Brain microvascular endothelial cell (primary cell): Measurements from ENCODE around the gene CHST15.

Experiments
- DNase-seq: peaks from one replicate; pipeline ENCODE4 v3.0.0-alpha.2; 2020
- H3K27ac ChIP-seq: fragments of 250-450 bp; sonication (Bioruptor Pico); 2 replicates; pipeline ENCODE4 v1.5.1; 2020; ENCODE audit warnings: mild to moderate bottlenecking, moderate library complexity
- H3K27me3 ChIP-seq: fragments of 250-450 bp; sonication (Bioruptor Pico); replicated peaks from 2 replicates; pipeline ENCODE4 v1.5.1; 2020; ENCODE audit warnings: mild to moderate bottlenecking
- H3K36me3 ChIP-seq: fragments of 250-450 bp; sonication (Bioruptor Pico); replicated peaks from 2 replicates; pipeline ENCODE4 v1.5.1; 2020; ENCODE audit warnings: mild to moderate bottlenecking
- H3K4me3 ChIP-seq: 2 replicates; pipeline ENCODE4 v1.5.1; 2011; ENCODE audit warnings: low read depth, mild to moderate bottlenecking, control low read depth, low read length, moderate library complexity
- in situ Hi-C: cut with HindIII; loops from 2 replicates; pipeline ENCODE4 v1.10.0; 2017; ENCODE audit warnings: low sequenced_read_pairs, low pct_ligation_motif_present
- TF ChIP-seq, protein P1 (sequence below): IDR thresholded peaks from 2 replicates; pipeline ENCODE4 v1.5.1; 2011; ENCODE audit warnings: low read depth, mild to moderate bottlenecking, moderate library complexity, low read length, control low read depth, inconsistent platforms; ENCODE audit errors: missing control alignments

Gene CHST15

DNA sequence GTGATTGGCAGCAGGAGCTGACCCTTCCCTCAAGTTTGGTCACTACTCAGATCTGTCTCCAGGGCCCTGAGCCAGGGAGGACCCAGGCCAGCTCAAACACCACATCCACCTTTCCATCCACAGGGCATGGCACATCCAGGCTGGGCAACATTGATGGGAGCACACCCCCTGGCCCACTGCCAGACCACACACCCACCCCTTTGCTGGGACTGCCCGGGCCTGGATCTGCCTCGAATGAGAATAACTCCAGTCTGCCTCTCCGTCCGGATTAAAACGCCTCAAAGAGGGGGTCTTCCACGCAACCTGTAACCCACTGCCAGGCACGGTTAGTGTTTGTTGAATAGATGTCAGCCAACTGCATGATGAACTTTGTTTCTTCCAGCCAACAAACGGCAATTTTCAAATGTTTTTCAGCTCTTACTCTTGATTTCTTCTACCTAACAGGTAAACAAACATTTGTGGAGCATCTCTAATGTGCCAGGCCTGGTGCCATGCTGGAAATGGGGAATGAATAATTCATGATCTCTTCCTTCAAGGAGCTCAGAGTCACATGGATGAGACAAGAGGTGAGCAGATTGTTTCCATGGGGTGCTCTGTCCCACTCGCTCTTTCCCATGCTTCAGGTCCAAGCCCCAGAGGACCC, 41.0 kb upstream of the CHST15 start:
- Histone ChIP-seq H3K27ac (no peak overlapping the region), H3K27me3 (no peaks in the 10 kb centered on the region), H3K36me3 (no peaks in the 10 kb centered on the region), H3K4me3 (no peak overlapping the region)
- in situ Hi-C loops: no loop called here
- TF ChIP-seq, protein P1, sequence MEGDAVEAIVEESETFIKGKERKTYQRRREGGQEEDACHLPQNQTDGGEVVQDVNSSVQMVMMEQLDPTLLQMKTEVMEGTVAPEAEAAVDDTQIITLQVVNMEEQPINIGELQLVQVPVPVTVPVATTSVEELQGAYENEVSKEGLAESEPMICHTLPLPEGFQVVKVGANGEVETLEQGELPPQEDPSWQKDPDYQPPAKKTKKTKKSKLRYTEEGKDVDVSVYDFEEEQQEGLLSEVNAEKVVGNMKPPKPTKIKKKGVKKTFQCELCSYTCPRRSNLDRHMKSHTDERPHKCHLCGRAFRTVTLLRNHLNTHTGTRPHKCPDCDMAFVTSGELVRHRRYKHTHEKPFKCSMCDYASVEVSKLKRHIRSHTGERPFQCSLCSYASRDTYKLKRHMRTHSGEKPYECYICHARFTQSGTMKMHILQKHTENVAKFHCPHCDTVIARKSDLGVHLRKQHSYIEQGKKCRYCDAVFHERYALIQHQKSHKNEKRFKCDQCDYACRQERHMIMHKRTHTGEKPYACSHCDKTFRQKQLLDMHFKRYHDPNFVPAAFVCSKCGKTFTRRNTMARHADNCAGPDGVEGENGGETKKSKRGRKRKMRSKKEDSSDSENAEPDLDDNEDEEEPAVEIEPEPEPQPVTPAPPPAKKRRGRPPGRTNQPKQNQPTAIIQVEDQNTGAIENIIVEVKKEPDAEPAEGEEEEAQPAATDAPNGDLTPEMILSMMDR: no peak
- DNase-seq: no peak

DNA sequence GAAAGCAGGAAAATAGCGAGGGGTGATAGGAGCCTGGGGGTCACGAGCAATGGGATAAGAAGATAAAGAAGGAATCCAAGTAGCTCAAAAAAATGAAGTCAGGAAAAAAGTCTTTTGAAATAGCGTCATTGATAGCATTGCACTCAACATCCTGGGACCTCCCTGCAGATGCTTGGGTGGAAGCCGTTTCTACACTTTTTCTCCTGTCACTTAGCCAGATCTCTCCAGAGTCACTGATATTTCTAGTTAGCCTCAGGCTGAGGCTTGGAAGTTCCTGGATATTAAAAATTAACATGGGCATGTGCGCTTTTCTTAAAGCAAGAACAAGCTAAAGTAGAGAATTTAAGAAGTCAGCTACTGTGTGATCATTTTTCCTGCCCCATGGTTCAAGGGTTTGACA, 39.5 kb upstream of the CHST15 start:
- TF ChIP-seq, protein P1: no peak
- H3K27ac ChIP-seq: no peak overlapping the region
- no peak for DNase-seq
- no peak overlapping the region for H3K4me3 ChIP-seq
- in situ Hi-C loops: no loop called here
- no peaks in the 10 kb centered on the region for H3K36me3 ChIP-seq
- no peaks in the 10 kb centered on the region for H3K27me3 ChIP-seq

DNA sequence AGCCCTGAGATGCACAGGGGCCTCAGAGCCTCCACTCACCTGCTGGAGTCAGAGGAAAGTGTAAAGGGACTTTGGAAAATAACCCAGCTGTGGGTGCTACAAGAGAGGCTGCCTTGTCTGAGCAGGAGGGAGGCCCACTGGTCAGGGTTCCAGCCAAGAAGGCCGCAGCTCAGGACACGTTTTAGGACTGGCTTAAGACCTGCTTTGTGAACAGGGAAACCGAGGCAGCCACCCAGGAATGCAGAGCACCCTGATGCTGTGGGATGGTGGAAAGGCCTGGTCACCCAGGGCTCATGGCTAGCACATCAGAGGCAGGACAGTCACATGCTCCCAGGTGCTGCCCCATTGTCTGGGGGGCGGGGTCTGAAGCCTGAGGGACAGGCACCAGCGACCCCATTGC, 38.9 kb upstream of the CHST15 start:
- Histone ChIP-seq H3K27ac (no peak overlapping the region), H3K36me3 (no peaks in the 10 kb centered on the region), H3K27me3 (no peaks in the 10 kb centered on the region), H3K4me3 (no peak overlapping the region)
- no peak for DNase-seq
- TF ChIP-seq, protein P1: no peak
- in situ Hi-C loops: no loop called here

DNA sequence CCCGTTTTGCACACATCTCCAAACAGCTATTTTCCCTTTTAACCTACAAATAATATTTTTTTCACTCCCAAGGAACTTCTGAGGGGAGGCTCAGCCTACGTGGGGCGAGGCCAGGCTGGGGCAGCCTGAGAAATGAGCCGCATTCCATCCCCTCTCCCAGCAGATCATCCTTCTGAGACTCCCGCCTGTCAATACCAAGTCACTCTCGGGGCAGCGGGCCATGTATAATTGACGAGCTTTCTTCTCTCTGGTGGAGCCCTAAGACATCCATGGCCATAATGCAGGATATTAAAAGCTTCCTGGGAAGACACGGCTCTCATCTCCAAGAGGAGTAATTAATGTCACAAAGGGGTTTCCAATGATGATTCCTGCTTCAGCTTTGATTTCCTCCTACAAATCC, 37.8 kb upstream of the CHST15 start:
- Histone ChIP-seq H3K36me3 (no peaks in the 10 kb centered on the region), H3K27me3 (no peaks in the 10 kb centered on the region), H3K4me3 (no peak overlapping the region), H3K27ac (no peak overlapping the region)
- in situ Hi-C loops: no loop called here
- DNase-seq: no peak
- TF ChIP-seq, protein P1: no peak

DNA sequence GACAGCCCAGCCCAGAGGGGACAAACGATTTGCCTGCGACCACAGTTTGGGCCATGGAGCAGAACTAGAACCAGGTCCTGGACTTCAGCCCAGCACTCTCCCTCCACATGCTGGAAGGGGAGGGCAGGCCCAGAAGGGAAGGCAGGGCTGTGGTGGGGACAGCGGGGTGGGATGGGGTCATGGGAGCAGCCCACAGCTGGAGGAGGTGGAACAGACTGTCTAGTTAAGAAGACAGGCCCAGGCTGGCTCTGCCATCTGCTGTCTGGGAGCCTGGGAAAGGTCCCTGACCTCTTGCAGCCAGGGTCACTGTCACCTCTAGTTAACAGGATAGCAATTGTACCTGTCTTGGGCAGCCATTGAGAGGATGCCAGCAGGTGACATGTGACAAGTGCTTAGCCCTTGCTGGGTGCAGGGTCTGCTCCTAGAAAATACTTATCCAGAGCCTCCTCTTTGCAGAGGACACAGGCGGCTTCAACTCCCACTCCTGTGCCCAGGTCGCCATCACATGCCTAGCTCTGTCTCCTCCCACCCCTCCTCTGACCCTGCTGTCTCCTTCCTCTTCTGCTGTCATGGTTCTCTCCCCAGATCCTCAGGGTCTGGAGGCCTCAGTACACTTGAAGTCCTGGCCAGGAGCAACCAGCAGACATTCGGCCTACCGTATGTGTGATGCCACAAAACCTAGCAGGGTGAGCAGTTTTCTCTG, 37.0 kb upstream of the CHST15 start:
- no peak overlapping the region for H3K27ac ChIP-seq
- no peak for DNase-seq
- no peak overlapping the region for H3K4me3 ChIP-seq
- TF ChIP-seq, protein P1: no peak
- H3K36me3 ChIP-seq: no peaks in the 10 kb centered on the region
- H3K27me3 ChIP-seq: no peaks in the 10 kb centered on the region
- in situ Hi-C loops: no loop called here
